HCT116 (cell line): Measurements from ENCODE around the gene OR52B6. TPM values are rescaled to one million over a fixed set of nuclear protein-coding genes. Genes with fewer than 3 reads are reported as not detected.

Source experiments
- ATAC-seq: fragments of 200-7000 bp; cut with Tn5 transposase; 2 replicates; pipeline ENCODE4 v1.9.1; 2020; ENCODE audit warnings: mild to moderate bottlenecking, moderate library complexity
- BruUV-seq: library from RNA; stranded (reverse); fragments of 400-500 nt; replicated peaks from 2 replicates; lab custom pipeline; 2021; lab: Mats Ljungman, UMichigan
- CTCF ChIA-PET: fragments of 300-600 bp; sonication (Branson Sonifier 250); formaldehyde crosslinking; loops from one replicate; lab custom pipeline; 2021; ENCODE audit warnings: antibody characterized with exemption; lab: Charles Lee
- POLR2A ChIA-PET: fragments of 300-600, 350-600 bp; sonication (Branson Sonifier 250); formaldehyde crosslinking; loops from one replicate; lab custom pipeline; 2021; ENCODE audit warnings: antibody characterized with exemption; lab: Charles Lee
- RAD21 ChIA-PET, 2 experiments: fragments of 300-600 bp; sonication (Branson Sonifier 250); formaldehyde crosslinking; loops; one replicate each; lab custom pipeline; 2023; ENCODE audit warnings: low total read pairs in 2 of 2; ENCODE audit not compliant: uncharacterized antibody in 2 of 2, unreplicated experiment in 2 of 2, low non-redundant PET in 1 of 2; lab: Charles Lee
- DNase-seq: peaks from one replicate; pipeline ENCODE4 v3.0.0-alpha.2; 2010; ENCODE audit warnings: low read depth, low spot score
- H2AFZ ChIP-seq: fragments of 200-600 bp; shearing (Covaris generic), sonication (generic); 2 replicates; pipeline ENCODE4 v1.6.1; 2017; ENCODE audit warnings: low read depth, mixed run types, mixed read lengths, antibody characterized with exemption, low read length; ENCODE audit not compliant: poor library complexity, severe bottlenecking
- H3K27ac ChIP-seq: 2 replicates; pipeline ENCODE4 v1.5.1; 2012; ENCODE audit warnings: low read depth, low read length
- H3K27me3 ChIP-seq: fragments of 200-600 bp; sonication (generic); 2 replicates; pipeline ENCODE4 v1.6.1; 2016; ENCODE audit warnings: mixed run types, low read length, mixed read lengths; ENCODE audit not compliant: insufficient read depth
- H3K36me3 ChIP-seq, 2 experiments: fragments of 200-500 bp in 1 of 2; fragments of 200-600 bp in 1 of 2; sonication (Bioruptor generic) in 1 of 2; sonication (generic) in 1 of 2; 2 replicates each; pipeline versions ENCODE4 v1.5.1 to v1.6.1; 2014 to 2016; ENCODE audit warnings: low read length in 2 of 2, inconsistent platforms in 1 of 2, mixed read lengths in 1 of 2, mixed run types in 1 of 2; ENCODE audit not compliant: insufficient read depth in 2 of 2, control insufficient read depth in 1 of 2
- H3K4me1 ChIP-seq, 2 experiments: fragments of 200-600 bp in 1 of 2; sonication (generic) in 1 of 2; 2 replicates each; pipeline versions ENCODE4 v1.5.1 to v1.6.1; 2012 to 2017; ENCODE audit warnings: low read length in 2 of 2, inconsistent platforms in 1 of 2, mild to moderate bottlenecking in 1 of 2, mixed read lengths in 1 of 2, mixed run types in 1 of 2, moderate library complexity in 1 of 2; ENCODE audit not compliant: insufficient read depth in 2 of 2, control insufficient read depth in 1 of 2
- H3K4me2 ChIP-seq: fragments of 200-600 bp; sonication (generic); 2 replicates; pipeline ENCODE4 v1.6.1; 2017; ENCODE audit warnings: mixed run types, low read length, mixed read lengths
- H3K4me3 ChIP-seq, 2 experiments: fragments of 200-600 bp in 1 of 2; sonication (generic) in 1 of 2; replicated peaks in 1 of 2; 2 replicates each; pipeline ENCODE4 v1.5.1; 2011 to 2016; ENCODE audit warnings: low read length in 2 of 2, control low read depth in 1 of 2, low read depth in 1 of 2, mild to moderate bottlenecking in 1 of 2, mixed read lengths in 1 of 2, mixed run types in 1 of 2
- H3K79me2 ChIP-seq: fragments of 200-600 bp; sonication (generic); 2 replicates; pipeline ENCODE4 v1.6.1; 2017; ENCODE audit warnings: mild to moderate bottlenecking, mixed run types, low read length, moderate library complexity, mixed read lengths; ENCODE audit not compliant: insufficient read depth
- H3K9ac ChIP-seq: fragments of 200-600 bp; sonication (generic); 2 replicates; pipeline ENCODE4 v1.6.1; 2016; ENCODE audit warnings: low read length, mixed read lengths
- H3K9me2 ChIP-seq: fragments of 200-600 bp; sonication (generic), shearing (Covaris generic); 2 replicates; pipeline ENCODE4 v1.6.1; 2017; ENCODE audit warnings: mixed run types, mild to moderate bottlenecking, moderate library complexity; ENCODE audit not compliant: insufficient read depth
- H3K9me3 ChIP-seq, 2 experiments: fragments of 200-500 bp in 1 of 2; fragments of 200-600 bp in 1 of 2; sonication (Bioruptor generic) in 1 of 2; sonication (generic) in 1 of 2; 2 replicates each; pipeline ENCODE4 v1.6.1; 2014 to 2017; ENCODE audit warnings: low read length in 2 of 2, mixed read lengths in 2 of 2, inconsistent platforms in 1 of 2, low read depth in 1 of 2, mild to moderate bottlenecking in 1 of 2, mixed run types in 1 of 2, moderate library complexity in 1 of 2; ENCODE audit not compliant: control insufficient read depth in 1 of 2, insufficient read depth in 1 of 2
- H4K20me1 ChIP-seq: fragments of 200-600 bp; sonication (generic), shearing (Covaris generic); 2 replicates; pipeline ENCODE4 v1.6.1; 2017; ENCODE audit warnings: mixed run types, mild to moderate bottlenecking, moderate library complexity; ENCODE audit not compliant: insufficient read depth
- ATF3 ChIP-seq: IDR thresholded peaks from 2 replicates; pipeline ENCODE4 v1.6.1; 2012
- ELF1 ChIP-seq: IDR thresholded peaks from 2 replicates; pipeline ENCODE4 v1.6.1; 2012; ENCODE audit warnings: low read depth, borderline replicate concordance
- FOSL1 ChIP-seq: IDR thresholded peaks from 2 replicates; pipeline ENCODE4 v1.6.1; 2012; ENCODE audit warnings: low read depth
- POLR2A ChIP-seq: IDR thresholded peaks from 2 replicates; pipeline ENCODE4 v1.7.0; 2011; ENCODE audit warnings: borderline replicate concordance; ENCODE audit not compliant: insufficient read depth, insufficient read length; ENCODE audit errors: extremely low read depth
- POLR2AphosphoS5 ChIP-seq: IDR thresholded peaks from 2 replicates; pipeline ENCODE4 v1.6.1; 2011; ENCODE audit warnings: mild to moderate bottlenecking, low read depth, low read length, moderate library complexity
- REST ChIP-seq: IDR thresholded peaks from 2 replicates; pipeline ENCODE4 v1.6.1; 2012; ENCODE audit warnings: low read depth
- SRF ChIP-seq: IDR thresholded peaks from 2 replicates; pipeline ENCODE4 v1.6.1; 2012; ENCODE audit warnings: low read depth
- TCF7L2 ChIP-seq: IDR thresholded peaks from 2 replicates; pipeline ENCODE4 v1.7.0; 2011; ENCODE audit warnings: borderline replicate concordance, inconsistent platforms; ENCODE audit not compliant: insufficient read depth, insufficient read length; ENCODE audit errors: extremely low read depth
- intact Hi-C: fragments of 100-400 bp; cut with micrococcal nuclease; formaldehyde crosslinking; loops from 2 replicates; pipeline ENCODE4 v1.10.0; 2022
- total RNA-seq: library from RNA; stranded (reverse); gene quantifications from one replicate; pipeline ENCODE4 v1.2.1, GENCODE V29; 2021; ENCODE audit not compliant: unreplicated experiment

OR52B6 gene
- total RNA-seq, 1 experiment from 2014 or later, result not detected

- H3K4me3 ChIP-seq, result no peak overlapping the region
- no peak overlapping the region for H3K9ac ChIP-seq
- peaks cover 3 to 27% of the 10 kb centered on the region in 2 experiments; a peak in 3 of 4 replicates for H3K4me1 ChIP-seq
- DNase-seq, result no peak
- H3K4me2 ChIP-seq, result no peak overlapping the region
- H2AFZ ChIP-seq, result no peak overlapping the region
- H3K9me2 ChIP-seq, result no peaks in the 10 kb centered on the region
- RAD21 ChIA-PET, result no interaction called here
- H3K79me2 ChIP-seq, result no peaks in the 10 kb centered on the region
- H3K9me3 ChIP-seq, result no peaks in the 10 kb centered on the region
- no peaks in the 10 kb centered on the region for H3K27me3 ChIP-seq
- CTCF ChIA-PET, result no interaction called here
- intact Hi-C loops, result no loop called here
- H3K36me3 ChIP-seq, result no peaks in the 10 kb centered on the region
- H3K27ac ChIP-seq, result no peak overlapping the region
- TF ChIP-seq FOSL1, result no peak
- no peak for TF ChIP-seq ATF3
- TF ChIP-seq POLR2AphosphoS5, result no peak
- TF ChIP-seq REST, result no peak
- no peak for TF ChIP-seq ELF1
- no peak for TF ChIP-seq POLR2A
- no peak for TF ChIP-seq TCF7L2
- no peak for TF ChIP-seq SRF
- TF ChIP-seq, all 23 proteins: peak for 0
- POLR2A ChIA-PET, result interaction anchor here (1.9 kb wide), 1 partner anchor 87 kb away, joined by 5 read pairs; no protein-coding TSS in a partner anchor
- no peak for ATAC-seq
- H4K20me1 ChIP-seq, result no peaks in the 10 kb centered on the region
- BruUV-seq, result no TSS peak
Measured at GRCh38 chr11:5593146-5593545, 12.5 kb downstream of the OR52B6 start.
